GM21526 (cell line): ENCODE data around the gene POMT2.
"Not testable (repeated sequence)": the region's sequence is repeated elsewhere in the genome, so short reads cannot be mapped to it uniquely, and the experiment has no call there.

ENCODE experiments used
- ATAC-seq: cut with Tn5 transposase; IDR thresholded peaks from one replicate; pipeline ENCODE4 v1.9.1; 2021; ENCODE audit warnings: moderate library complexity; ENCODE audit not compliant: unreplicated experiment, low FRiP score

POMT2 gene

DNA sequence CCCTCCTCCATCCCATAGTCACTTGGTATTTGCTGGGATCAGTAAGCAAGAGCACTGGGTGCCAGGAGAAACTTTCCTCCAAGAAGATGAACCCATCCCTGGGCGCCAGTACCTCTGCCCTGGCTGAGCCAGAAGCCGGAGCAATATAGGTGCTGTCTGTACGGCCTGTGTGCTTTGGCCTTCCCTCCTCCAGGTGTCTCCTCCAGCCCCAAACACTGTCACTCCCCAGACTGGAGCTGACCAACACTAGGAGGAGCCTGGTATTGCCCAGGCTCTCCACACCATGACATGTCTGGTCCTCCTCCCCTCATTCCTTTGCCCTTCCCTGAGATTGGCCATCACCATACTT, 5.0 kb upstream of the POMT2 start:
- ATAC-seq, result no peak

- ATAC-seq, result no peak
Observed at GRCh38 chr14:77324816-77325745, 4.4 kb upstream of the POMT2 start.

- ATAC-seq, result no peak
Observed at GRCh38 chr14:77324289-77324688, 3.6 kb upstream of the POMT2 start.

GRCh38 chr14:77323571-77323970, 2.9 kb upstream of the POMT2 start:
- ATAC-seq, result no peak

GRCh38 chr14:77322951-77323350, 2.3 kb upstream of the POMT2 start:
- ATAC-seq, result no peak

DNA sequence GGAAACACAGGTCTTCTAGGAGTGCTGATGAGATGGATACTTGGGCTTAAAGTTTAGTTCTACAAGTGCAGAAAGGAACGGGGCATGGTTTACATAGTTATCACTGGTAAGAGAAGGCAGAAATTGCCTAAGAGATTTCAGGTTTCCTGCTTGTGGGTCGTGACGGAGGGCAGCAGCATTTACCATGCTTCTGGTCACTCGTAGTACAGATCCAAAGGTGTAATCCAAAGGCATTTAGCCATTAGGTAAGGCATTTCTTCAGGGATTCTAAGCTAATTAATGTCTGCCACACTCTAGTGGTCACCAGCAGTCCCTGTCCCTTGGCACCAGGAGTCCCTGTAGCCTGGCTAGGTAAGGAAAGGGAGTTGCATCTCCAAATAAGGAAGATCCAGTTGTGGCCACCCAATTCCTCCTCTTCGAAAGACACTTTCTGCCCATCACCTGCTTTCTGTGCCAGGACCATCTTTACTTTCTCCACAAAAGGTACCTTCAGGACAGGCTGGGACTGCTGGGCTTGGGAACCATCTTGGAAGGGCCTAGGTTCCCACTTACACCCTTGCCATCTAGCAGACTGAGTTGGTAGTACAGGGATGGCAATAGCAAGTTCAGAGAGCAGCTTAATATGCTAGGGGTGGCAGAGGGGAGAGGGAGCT, 1.7 kb upstream of the POMT2 start:
- ATAC-seq, result no peak

- no peak for ATAC-seq
Observed at GRCh38 chr14:77319422-77319821, 1.3 kb downstream of the POMT2 start.

GRCh38 chr14:77318756-77319155, 1.9 kb downstream of the POMT2 start:
- ATAC-seq, result not testable (repeated sequence)

DNA sequence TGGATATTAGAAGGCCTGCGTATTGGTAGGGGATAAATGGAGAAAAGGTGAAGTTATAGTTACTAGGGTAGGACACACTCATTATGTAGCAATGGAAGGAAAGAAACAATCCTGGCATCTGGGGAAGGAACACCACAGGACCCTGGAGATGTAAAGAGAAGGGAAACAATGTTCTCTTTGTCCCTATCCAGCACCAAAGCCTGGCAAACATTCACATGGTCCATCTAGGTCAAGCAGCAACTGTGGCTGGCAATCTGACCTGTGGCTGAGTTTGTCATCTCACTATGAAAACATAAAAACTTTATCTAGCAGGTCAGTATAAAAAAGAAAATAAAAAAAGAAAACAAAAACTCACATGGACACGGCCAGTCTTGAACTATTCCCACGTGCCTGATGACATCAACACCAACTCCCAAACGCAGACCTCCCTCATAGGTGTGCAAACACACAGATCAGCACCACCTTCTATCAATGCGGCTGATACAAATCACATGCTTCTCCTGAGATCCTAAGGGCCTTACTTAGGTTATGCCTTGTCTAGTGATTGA, 2.6 kb downstream of the POMT2 start:
- no peak for ATAC-seq

- ATAC-seq, result no peak
Observed at GRCh38 chr14:77316872-77317301, 3.8 kb downstream of the POMT2 start.

DNA sequence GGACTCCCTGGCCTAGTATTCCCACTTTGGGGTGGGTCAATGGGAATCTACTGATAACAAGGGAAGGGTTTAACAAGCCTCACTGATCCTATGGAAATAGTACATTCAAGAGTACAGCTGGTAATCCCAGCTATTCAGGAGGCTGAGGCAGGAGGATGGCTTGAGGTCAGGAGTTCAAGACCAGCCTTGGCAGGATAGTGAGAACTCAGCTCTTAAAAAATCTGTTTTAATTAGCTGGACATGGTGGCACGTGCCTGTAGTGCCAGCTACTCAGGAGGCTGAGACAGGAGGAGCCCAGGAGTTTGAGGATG, 4.5 kb downstream of the POMT2 start:
- ATAC-seq, result no peak

DNA sequence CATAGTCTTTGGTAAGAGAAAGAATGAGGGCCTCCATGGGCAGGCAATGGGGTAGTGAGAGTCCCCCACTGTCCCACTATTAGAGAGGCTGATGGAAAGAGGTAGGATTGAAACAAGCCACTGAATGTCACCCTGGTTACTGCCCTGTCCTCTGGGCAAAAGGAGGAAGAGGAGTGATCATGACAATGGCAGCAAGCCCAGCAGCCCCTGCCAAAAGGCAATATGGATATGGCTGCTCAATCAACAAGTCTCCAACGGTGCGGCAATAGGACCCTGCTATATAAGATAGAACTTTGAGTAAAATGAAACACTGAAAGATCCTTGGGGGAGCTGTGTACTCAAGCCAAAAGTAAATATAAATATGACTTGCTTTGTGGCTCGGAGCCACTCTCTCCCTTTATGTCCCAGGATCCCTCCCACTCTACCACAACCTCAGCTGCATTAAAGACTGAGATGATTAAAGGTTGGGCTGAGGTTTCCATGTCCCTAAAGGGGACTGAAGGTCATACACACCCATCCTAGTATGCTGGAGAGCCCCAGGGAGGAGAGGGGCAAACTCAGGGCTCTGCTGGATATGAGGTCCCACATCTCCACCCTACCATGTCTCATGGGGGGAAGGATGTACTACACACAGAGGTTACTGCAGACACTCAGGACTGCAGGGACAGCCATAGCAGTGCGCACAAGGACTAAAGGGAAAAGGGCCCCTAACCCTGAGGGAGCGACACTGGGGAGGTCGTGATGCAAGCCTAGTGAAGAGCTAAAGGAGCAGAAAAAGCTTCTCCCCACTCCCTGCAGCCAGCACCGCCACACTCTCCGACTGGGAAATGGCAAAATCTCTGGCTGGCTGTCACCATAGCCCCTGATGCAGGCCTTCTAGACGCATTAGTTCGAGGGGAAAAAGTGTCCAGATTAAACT, 5.9 kb downstream of the POMT2 start:
- no peak for ATAC-seq

GRCh38 chr14:77314043-77314442, 6.6 kb downstream of the POMT2 start:
- ATAC-seq, result no peak

DNA sequence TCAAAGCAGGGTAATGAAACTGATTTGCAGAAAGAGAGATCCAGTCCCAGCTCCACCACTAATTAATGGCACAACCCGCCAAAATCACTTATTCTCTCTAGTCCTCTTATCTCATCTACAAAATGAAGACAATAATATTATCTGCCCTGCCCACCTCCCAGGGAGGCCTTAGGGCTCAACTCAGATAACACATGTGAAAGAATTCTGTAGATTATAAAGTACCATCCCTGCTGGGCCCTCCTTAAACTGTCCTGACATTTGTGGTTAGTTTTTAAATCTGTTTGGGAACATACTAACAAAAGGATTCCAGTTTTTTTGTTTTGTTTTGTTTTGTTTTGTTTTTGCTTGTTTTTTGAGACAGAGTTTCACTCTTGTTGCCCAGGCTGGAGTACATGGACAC, 7.3 kb downstream of the POMT2 start:
- ATAC-seq, result no peak

DNA sequence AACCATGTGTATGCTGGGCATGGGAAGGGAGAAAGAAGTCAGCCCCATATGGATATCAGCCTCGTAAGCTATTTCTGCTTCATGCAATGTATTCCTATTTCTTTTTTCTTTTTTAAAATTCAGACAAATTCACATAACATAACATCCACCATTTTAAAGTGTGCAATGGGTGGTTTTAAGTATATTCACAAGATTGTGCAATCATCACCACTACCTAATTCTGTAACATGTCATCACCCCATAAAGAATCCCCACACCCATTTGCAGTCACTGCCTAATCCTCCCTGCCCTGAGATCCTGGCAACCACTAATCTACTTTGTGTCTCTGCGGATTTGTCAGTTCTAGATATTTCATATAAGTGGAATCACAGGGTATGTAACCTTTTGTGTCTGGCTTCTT, 9.5 kb downstream of the POMT2 start:
- ATAC-seq, result no peak

GRCh38 chr14:77310026-77310425, 10.7 kb downstream of the POMT2 start:
- no peak for ATAC-seq

DNA sequence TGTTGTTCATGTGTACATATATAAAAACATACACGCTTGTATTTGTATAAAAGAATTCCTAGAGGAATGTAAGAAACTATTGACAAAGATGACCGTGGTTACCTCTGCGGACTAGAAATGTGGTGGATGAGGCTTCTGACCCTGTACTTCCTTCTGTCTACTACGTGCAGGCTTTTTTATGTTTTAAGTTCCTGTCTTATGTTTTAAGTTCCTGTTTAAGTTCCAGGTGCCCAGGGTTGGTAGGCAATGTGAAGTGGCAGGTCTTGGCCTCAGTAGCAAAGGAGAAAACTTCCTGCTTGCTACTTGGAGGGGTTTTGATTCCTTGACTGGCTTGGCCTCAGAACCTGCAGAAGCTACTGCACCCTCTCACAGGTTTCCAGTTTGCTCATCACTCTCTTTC, 11.6 kb downstream of the POMT2 start:
- ATAC-seq, result no peak

DNA sequence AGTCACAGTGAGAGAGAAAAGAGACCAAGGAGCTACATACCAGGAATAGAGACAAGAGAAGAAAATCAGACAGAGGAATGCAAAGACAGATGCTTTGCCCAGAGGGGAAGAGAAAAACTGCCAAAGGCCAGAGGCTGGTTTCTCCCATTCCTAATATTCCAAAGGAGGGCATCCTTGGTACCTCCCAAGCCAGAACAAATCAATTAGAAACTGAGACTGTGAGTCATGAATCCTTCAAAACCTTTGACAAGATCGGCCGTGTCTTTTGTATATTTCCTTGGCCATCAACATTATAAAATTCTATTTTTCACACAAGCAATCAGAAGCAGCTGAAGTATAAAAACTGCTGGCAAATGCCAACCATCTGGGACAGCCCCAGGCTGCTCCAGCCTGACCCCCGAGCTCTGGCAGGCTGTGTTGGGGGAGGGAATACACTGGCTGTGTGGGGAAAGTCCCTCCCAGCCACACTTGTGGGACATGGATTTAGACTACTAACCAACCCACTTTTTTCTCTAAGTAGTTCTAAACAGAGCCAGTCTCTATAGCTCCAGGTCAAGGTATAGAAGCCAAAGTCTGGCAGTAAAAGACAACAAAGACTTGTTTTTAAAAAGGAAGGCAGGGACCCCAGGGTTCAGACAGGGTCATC, 13.7 kb downstream of the POMT2 start:
- ATAC-seq, result no peak

DNA sequence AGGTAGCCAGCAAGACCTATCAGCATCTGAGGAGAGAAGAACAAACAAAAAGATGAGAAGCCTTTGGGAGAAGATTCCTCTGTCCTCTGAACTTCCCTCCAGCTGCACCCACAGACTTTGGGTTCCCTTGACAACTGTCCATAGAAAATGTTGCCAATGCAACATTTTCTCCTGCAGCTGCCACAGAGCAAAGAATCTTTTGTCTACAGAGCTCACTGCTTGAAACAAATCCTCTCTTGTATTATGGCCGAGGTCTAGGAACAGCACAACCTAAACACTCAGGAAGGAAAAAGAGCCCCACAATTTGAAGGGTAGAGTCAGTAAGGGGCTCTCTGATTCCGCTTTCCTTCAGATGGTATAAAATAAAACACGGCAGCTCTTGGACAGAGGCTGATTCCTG, 14.3 kb downstream of the POMT2 start:
- no peak for ATAC-seq

- no peak for ATAC-seq
Observed at GRCh38 chr14:77305696-77306095, 15.0 kb downstream of the POMT2 start.
